NCI-H345 treated with DMSO at 0.1 percent for 48 hours (cell line): Measurements from ENCODE around the gene SCAMP5.

ENCODE experiments used
- DNase-seq: peaks from one replicate; lab custom pipeline; 2025; ENCODE audit not compliant: unreplicated experiment; lab: John Stamatoyannopoulos, UW

The SCAMP5 gene

DNA sequence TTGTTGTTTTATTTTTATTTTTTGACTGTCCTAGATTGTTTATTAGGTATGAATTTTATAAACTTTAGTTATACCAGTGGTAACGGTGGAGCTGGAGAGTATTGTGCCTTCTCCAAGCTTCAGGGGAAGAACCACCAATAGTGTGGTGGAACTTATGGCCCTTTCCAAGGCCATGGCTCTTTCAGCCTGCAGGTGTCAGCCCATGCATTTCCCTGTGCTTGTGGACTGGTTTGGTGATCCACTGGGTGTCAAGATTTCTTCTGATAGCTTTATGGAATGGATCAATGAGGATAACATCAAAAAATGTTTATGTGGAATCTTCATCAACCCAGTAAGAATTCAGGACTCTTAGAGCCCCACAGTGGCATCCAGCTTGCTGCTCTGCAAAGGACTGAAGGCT lies 19.2 kb upstream of the SCAMP5 start:
- no peak for DNase-seq

DNA sequence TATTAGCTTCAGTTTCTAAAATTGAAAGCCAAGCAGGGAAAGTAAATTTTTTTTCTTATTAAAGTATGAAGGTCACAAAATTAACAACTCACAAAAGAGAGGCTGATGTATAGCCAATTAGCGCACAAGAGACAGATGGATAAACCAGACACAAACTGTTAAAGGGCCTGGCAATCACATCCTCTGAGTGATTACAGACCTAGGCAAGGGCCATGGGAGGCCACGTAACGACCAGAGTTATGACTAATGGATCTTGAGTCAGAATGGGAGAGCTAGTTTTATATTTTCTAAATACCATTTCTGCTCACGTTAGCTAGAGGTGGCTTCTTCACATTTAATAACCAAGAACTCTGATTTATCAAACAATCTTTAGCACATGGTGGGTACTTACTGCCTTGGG lies 17.8 kb upstream of the SCAMP5 start:
- no peak for DNase-seq

DNA sequence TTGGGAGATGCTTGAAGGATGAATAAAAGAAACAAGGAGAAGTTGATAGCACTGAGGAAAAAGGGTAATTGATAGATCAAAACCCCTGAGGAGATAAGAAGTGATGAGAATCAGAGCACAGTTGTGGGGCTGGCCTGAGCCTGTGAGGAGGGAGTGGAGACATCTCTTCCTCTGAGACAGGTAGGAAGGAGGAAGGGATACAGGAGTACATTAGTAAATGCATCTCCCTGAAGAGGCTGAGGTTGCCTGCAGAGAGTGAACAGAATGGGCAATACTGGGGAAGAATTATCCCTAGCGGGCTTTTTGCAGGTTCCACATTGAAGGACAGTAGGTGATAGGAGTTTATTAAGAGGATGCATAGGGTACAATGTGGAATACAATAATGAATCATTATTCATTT lies 17.3 kb upstream of the SCAMP5 start:
- no peak for DNase-seq

DNA sequence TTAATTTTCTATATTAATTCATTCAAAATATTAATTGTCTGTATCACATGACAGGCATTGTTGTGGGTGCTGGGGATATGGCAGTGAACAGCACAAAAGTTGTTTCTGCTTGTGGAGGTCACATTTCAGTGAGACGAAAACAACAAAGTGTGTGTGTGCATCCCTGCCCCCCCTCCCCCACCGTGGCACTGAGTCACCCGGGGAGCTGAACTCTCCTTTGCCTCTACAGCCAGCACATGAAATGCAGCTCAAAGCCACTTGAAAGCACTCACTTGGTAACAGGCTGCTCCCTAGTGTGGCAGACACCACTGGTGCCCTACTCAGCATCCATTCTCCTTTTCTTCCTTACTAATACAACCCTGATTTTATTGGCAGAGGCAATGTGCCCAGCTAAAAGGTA lies 16.9 kb upstream of the SCAMP5 start:
- no peak for DNase-seq

DNA sequence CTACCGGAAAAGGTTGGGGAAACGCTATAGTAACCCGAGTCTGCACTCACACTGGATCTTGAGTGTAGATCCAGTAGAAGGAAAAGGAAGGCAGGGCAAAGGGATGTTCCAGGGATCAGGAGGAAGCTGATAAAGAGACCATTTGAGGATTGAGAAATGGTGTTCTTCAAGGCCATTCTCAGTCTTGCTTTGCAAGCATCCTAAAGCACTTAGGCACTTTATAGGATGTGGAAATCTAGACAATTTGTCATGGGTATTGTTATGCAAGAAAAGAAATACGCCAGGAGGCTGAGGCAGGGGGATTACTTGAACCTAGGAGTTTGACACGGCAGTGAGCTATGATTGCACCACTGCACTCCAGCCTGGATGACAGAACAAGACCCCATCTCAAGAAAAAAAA lies 13.2 kb upstream of the SCAMP5 start:
- DNase-seq: no peak

DNA sequence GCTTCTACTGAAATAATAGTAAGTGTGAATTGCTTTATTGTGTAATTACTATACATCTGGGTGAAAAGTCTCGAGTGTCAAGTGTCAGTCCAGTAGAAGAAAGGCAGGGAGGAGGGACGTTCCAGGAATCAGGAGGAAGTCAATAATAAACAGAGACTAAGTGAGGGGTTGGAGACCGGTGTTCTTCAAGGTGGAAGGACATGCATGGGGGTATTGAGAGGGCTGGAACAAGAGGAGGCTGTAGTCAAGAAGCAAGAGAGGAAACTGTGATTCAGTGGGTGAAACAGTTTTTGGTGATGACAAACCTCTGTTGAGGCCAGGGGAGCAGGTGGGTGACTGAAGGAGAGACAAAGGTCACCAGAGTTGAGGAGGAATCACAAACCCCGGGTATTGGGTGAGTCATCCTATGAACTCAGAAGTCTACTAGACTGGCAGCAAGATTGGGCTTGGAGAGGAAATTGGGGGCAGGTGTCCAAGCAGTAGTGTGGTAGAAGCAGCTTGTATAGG lies 11.6 kb upstream of the SCAMP5 start:
- no peak for DNase-seq

DNA sequence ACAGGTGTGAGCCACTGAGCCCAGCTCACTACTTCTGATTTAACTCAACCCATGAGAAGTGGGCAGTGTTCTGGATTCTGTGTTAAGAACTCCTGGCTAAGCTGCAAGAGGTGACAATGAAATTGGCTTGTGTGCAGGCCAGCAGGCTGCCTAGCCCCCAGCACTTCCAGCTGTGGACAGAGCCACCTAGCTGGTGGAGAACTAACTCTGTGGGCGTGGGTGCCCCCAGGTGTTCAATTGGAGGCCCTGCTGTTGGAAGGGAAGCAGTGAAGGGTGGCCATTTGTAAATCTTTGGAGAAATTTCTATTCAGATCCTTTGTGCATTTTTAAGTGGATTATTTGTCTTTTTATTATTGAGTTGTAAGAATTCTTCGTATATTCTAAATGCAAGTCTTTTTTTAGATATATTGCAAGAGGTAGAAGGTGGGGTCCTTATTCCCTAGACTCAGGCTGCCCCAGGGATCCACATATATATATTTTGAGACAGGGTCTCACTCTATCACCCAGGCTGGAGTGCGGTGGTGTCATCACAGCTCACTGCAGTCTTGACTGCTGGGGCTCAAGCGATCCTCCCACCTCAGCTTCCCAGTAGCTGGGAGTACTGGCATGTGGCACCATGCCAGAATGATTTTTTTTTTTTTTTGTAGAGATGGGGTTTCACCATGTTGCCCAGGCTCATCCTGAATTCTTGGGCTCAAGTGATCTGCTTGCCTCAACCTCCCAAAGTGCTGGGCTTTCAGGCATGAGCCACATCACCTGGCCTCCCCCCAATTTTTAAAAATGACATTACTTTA lies 7.2 kb upstream of the SCAMP5 start:
- DNase-seq: no peak

DNA sequence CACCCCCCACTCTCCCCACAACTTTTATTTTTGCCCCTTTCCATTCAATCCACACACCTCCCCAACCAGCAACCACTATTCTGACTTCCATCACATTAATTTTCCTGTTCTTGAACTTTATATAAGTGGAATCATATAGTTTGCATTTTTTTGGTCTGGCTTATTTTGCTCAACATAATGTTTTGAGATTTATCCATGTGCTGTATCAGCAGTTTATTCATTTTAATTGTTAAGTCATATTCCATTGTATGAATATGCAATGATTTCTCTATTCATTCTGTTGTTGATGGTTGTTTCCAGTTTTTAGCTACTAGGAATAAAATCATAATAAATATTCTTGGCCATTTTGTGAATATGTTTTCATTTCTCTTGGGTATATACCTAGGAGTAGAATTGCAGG lies 5.8 kb upstream of the SCAMP5 start:
- no peak for DNase-seq

DNA sequence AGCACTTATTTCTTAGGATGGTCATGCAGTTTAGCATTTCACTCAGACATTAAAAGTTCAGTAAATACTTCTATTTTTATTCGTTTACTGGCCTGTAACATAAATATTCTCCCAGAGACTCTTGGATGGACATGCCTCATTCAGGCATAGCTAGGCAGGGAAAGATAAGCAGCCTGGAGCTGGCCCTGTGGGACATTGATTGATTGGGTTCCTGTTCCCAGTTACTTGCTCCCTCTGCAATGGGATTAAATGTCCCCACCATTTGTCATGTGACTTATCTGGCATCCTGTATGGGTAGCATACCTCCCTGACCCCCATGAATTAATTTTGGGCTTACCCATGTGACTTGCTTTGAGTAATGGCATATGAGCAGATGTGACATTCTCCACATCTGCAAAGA lies 2.7 kb upstream of the SCAMP5 start:
- DNase-seq: no peak

DNA sequence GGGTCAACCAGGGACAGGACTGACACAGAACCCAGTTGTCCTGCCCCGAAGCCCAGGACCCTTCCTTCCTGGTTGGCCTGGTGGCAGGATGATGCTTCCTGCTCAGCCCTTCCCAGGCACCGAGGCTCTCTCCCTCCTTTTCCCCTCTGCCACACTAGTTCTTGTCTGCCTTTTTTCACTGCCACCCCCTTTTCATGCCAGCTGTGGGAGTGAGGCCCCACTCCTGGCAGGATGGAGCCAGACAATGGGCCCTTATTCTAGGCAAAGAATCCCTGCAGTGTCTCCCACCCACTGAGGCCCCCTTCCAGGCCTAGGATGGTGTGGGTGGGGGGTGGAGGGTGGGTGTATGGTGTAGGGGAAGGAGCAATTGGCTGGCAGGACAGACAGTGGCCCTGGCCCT lies 1.1 kb upstream of the SCAMP5 start:
- no peak for DNase-seq

DNA sequence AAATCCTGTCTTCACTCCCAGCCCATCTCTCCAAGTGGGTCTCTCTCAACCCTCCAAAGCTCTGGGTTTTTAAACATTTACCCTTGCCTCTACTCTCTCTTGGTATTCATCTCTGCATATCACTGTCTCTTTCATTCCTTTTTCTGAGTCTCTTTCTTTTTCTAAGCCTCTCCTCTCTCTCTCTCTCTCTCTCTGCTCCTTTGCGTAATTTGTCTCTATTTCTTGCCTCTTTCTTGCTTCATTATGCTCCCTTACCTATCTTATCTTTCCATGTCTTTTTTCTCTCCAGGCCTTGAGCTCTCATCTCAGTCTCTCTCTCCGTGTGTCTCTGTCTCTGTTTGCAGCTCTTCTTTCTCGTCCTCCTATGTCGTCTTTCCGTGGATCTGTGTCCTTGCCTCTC lies 678 bp upstream of the SCAMP5 start:
- DNase-seq: no peak

DNA sequence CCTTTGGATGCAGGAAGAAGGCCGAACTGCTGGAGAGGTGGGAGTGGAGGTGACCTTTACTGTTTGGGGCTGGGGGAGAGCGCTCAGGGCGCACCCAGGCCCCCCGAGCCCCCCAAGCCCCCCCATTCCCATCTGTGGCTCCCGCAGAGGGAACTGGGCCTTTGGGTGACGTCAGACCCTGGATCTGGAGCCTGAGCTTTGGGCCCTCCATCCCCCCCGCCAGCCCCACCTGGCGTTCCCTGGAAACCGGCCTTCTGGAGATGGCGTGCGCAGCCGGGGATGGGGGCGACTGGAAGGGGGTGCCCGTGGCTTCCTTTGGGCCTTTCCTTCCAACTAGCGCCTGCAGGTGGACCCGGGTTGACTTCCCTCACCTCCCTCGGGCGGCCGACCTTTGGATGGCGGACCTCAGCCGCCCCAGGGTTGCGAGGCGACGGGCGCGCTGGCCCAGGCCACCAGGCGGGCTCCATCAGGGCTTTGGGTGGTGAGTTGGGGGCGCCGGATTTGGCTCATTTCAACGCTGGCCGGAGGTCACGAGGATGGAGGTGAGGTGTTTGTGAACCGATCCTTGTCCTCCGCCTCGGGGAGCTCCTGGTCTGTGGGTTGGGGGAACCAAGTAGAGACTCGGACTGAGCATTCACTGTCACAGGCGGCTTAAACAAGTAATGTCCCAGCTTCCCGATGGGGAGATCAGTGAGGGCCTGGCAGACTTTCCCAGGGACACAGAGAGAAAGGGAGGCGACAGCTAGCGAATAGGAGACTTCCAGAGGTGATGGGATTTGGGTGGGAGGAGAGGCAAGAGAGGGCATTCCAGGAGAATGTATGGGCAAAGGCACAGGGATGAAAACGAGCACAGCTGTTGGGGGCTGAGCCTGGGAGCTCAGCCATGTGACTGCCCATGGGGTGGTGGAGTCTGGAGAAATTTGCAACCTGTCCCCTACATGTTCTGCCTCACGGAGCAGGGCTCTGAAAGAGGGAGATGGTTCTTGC lies 709 bp downstream of the SCAMP5 start:
- no peak for DNase-seq

DNA sequence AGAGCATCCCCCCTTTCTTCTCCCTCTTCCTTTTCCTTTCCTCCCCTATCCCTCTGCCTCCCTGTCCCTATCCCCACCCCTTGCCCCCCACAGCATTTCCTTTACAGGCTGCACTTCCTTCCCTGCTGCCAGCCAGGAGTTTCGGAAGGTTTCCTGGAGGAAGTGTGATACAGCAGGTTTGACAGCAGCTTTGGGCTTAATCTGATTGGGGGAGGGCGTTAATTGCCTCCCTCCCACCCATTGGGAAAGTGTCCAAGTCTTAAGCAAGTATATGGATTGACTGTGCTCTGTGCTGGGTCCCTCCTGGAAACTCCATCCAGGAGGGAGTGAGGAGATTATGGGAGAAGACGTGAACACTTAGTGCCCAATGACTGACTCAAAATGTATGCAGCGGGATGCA lies 1.8 kb downstream of the SCAMP5 start:
- no peak for DNase-seq

DNA sequence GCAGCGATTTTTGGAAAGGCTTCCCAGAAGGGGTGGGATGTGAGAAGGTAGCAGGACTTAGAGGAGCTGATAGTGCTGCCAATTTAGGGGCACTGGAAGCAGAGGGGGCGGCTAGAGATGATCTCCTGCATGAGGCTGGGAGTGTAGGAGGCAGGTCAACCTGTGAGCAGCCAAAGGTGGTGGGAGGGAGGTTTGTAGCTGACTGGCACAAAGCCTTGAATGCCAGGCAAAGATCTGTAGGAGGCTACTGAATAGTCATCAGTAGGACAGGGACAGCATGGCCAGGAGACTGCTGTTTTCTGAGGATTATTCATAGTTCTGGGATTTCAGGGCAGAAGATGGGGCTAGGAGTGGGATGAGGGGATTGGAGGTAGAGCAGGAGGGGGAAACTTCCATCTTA lies 2.2 kb downstream of the SCAMP5 start:
- no peak for DNase-seq

DNA sequence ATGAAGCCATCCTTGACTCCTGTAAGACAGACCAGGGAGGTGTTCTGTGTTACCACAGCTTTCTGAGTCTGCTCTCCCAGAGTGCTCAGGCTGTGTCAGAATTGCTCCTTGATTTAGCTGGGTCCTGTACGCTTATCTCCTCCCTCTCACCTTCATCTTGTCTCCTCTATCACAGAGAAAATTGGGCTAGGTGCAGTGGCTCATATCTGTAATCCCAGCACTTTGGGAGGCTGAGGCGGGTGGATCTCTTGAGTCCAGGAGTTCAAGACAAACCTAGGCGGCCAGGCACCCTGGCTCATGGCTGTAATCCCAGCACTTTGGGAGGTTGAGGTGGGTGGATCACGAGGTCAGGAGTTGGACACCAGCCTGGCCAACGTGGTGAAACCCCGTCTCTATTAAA lies 5.9 kb downstream of the SCAMP5 start:
- no peak for DNase-seq

DNA sequence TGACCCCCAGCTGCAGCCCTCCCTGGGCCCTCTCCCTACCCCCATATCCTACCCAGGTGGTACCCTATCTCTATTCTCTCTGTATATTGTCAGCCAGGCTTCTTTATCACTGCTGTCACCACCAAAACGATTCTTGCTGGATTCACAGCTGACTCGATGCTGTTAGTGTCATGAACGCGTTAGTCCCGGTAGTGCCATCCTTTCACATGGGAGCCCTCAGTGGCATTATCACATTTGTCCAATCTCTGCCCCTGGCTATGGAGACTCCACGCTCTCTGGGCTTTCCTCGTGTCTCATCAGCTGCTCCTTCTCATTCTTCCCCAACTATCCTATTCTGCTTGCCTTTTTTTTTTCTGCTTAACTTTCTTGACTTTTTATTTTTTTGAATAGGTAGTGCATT lies 7.0 kb downstream of the SCAMP5 start:
- DNase-seq: no peak

DNA sequence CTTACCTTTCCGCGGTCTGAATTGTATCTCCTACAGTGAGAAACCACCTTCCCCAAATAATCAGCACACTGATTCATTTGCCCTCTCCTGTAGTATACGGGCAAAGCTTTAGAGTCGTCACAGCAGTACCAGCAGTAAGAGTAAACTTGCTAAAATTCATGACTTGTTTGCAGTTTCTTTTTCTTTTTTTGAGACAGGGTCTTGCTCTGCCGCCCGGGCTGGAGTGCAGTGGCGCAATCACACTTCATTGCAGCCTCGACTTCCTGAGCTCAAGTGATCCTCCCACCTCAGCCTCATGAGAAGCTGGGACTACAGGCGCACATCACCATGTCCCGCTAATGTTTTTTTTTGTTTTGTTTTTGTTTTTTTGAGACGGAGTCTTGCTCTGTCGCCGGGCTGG lies 11.9 kb downstream of the SCAMP5 start:
- DNase-seq: no peak

DNA sequence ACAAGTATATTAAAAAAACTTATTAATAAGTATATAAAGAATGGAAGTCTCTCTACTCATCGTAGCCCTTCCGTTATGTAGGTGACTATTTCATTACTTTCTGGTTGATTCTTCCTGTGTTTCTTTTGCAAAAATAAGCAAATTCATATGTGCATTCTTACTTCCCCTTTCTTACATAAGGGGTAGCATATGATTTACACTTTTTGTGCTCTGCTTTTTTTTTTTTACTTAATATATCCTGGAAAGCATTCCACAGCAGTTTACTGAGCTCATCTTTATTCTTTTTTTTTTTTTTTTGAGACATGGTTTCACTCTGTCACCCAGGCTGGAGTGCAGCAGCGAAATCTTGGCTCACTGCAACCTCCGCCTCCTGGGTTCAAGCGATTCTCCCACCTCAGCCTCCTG lies 12.9 kb downstream of the SCAMP5 start:
- DNase-seq: no peak

DNA sequence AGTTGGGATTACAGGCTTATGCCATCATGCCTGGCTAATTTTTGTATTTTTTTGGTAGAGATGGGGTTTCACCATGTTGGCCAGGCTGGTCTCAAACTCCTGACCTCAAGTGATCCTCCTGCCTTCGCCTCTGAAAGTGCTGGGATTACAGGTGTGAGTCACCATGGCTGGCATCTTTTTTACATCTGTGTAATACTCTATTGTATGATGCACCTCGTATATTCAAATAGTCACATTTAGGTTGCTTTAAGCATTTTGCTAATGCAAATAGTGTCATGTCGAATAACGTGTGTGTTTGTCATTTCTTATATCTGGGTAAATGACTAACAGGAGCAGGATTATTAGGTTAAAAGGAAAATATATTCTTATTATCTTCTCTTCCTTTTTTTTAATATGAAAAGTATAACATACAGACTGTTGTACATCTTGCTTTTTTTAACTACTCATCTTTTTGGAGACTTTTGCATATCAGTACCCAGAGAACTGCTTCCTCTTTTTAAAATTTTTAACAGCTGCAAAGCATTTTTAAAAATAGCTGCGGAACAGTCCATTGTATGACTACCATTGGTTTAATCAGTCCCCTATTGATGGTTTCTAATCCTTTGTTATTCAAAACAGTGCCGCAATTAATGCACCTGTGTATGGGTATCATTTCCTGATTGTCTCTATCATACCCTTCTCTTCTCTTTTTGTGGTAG lies 13.4 kb downstream of the SCAMP5 start:
- DNase-seq: no peak

DNA sequence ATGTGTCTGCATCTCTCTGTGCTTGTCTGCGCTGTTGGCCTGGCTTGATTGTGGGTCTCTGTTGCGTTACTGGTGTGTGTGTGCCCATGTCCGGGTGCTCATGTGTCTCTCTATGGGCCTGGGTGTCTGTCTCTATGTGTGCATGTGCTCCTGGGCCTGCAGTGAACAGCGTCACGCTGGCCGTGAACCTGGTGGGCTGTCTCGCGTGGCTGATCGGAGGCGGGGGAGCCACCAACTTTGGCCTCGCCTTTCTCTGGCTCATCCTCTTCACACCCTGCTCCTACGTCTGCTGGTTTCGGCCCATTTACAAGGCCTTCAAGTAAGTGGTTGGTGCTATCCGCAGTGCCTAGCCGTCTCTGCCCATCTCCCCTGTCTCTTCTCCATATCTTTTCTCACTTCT lies 21.1 kb downstream of the SCAMP5 start:
- DNase-seq: no peak

DNA sequence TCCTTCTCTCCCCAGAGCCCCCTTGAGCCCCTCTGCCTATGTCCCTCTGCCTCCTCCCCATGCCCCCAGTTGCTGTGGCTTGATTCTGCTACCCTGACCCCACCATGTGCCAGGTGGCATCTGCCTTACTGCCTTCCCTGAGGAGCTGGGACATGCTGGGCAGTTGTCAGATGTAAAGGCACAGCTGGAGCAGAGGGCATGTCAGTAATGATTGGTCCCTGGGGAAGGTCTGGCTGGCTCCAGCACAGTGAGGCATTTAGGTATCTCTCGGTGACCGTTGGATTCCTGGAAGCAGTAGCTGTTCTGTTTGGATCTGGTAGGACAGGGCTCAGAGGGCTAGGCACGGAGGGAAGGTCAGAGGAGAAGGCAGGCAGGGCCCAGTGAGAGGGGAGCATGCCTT lies 24.6 kb downstream of the SCAMP5 start:
- DNase-seq: no peak
